HCT116 (cell line): ENCODE results near the gene OCA2. TPM values are rescaled to one million over a fixed set of nuclear protein-coding genes. Genes with fewer than 3 reads are reported as not detected.

Source experiments
- ATF3 ChIP-seq: IDR thresholded peaks from 2 replicates; pipeline ENCODE4 v1.6.1; 2012
- EZH2phosphoT487 ChIP-seq: fragments of 200-600 bp; IDR thresholded peaks from 2 replicates; pipeline ENCODE4 v1.6.1; 2018; ENCODE audit warnings: antibody characterized with exemption, borderline replicate concordance
- POLR2A ChIP-seq: IDR thresholded peaks from 2 replicates; pipeline ENCODE4 v1.7.0; 2011; ENCODE audit warnings: borderline replicate concordance; ENCODE audit not compliant: insufficient read depth, insufficient read length; ENCODE audit errors: extremely low read depth
- REST ChIP-seq: IDR thresholded peaks from 2 replicates; pipeline ENCODE4 v1.6.1; 2012; ENCODE audit warnings: low read depth
- SP1 ChIP-seq: IDR thresholded peaks from 2 replicates; pipeline ENCODE4 v1.6.1; 2012; ENCODE audit warnings: low read depth
- SRF ChIP-seq: IDR thresholded peaks from 2 replicates; pipeline ENCODE4 v1.6.1; 2012; ENCODE audit warnings: low read depth
- TCF7L2 ChIP-seq: IDR thresholded peaks from 2 replicates; pipeline ENCODE4 v1.7.0; 2011; ENCODE audit warnings: borderline replicate concordance, inconsistent platforms; ENCODE audit not compliant: insufficient read depth, insufficient read length; ENCODE audit errors: extremely low read depth
- ZNF274 ChIP-seq: fragments of 200-500 bp; sonication (Bioruptor generic); IDR thresholded peaks from 2 replicates; pipeline ENCODE4 v1.6.1; 2014; ENCODE audit warnings: mild to moderate bottlenecking, low read depth, low read length, inconsistent platforms
- total RNA-seq: library from RNA; stranded (reverse); gene quantifications from one replicate; pipeline ENCODE4 v1.2.1, GENCODE V29; 2021; ENCODE audit not compliant: unreplicated experiment

Gene OCA2
- total RNA-seq, 1 experiment from 2014 or later, result not detected

- no peak for TF ChIP-seq POLR2A
- no peak for TF ChIP-seq REST
- TF ChIP-seq ATF3, result no peak
- TF ChIP-seq SRF, result no peak
- no peak for TF ChIP-seq ZNF274
- no peak for TF ChIP-seq TCF7L2
- no peak for TF ChIP-seq SP1
- TF ChIP-seq EZH2phosphoT487, result no peak
- TF ChIP-seq, all 23 proteins: peak for 0
Measured at GRCh38 chr15:28094732-28095521, 4.2 kb downstream of the OCA2 start (continued).
